Measurements from ENCODE around the gene REEP5. TPM values are rescaled to one million over a fixed set of nuclear protein-coding genes. Genes with fewer than 3 reads are reported as not detected.
A peak's percentile ranks its signal among the peaks of the same experiment; 100 is the strongest.

The REEP5 gene
- total and polyA plus RNA-seq, 8 donors = 64.8 to 121 (median 70.5) TPM

GRCh38 chr5:112958093-112959088, 36.4 kb upstream of the REEP5 start:
- TF ChIP-seq, protein P1, sequence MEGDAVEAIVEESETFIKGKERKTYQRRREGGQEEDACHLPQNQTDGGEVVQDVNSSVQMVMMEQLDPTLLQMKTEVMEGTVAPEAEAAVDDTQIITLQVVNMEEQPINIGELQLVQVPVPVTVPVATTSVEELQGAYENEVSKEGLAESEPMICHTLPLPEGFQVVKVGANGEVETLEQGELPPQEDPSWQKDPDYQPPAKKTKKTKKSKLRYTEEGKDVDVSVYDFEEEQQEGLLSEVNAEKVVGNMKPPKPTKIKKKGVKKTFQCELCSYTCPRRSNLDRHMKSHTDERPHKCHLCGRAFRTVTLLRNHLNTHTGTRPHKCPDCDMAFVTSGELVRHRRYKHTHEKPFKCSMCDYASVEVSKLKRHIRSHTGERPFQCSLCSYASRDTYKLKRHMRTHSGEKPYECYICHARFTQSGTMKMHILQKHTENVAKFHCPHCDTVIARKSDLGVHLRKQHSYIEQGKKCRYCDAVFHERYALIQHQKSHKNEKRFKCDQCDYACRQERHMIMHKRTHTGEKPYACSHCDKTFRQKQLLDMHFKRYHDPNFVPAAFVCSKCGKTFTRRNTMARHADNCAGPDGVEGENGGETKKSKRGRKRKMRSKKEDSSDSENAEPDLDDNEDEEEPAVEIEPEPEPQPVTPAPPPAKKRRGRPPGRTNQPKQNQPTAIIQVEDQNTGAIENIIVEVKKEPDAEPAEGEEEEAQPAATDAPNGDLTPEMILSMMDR (IDR thresholded peaks at IDR 0.05) = no peak
- H3K27ac ChIP-seq = peak overlapping the region; percentile 37 to 54
- no peak overlapping the region for H3K4me3 ChIP-seq
- H3K4me1 ChIP-seq = peaks cover 18 to 35% of the 10 kb centered on the region in 2 donors
- H3K27me3 ChIP-seq = no peaks in the 10 kb centered on the region
- peak in 2 of 4 donors; percentile 60 to 79 for DNase-seq
- peak; percentile 88 for ATAC-seq
- H3K9me3 ChIP-seq = no peaks in the 10 kb centered on the region
- no peaks in the 10 kb centered on the region for H3K36me3 ChIP-seq
- intact Hi-C loops (cut with DNase I) = no loop called here

DNA sequence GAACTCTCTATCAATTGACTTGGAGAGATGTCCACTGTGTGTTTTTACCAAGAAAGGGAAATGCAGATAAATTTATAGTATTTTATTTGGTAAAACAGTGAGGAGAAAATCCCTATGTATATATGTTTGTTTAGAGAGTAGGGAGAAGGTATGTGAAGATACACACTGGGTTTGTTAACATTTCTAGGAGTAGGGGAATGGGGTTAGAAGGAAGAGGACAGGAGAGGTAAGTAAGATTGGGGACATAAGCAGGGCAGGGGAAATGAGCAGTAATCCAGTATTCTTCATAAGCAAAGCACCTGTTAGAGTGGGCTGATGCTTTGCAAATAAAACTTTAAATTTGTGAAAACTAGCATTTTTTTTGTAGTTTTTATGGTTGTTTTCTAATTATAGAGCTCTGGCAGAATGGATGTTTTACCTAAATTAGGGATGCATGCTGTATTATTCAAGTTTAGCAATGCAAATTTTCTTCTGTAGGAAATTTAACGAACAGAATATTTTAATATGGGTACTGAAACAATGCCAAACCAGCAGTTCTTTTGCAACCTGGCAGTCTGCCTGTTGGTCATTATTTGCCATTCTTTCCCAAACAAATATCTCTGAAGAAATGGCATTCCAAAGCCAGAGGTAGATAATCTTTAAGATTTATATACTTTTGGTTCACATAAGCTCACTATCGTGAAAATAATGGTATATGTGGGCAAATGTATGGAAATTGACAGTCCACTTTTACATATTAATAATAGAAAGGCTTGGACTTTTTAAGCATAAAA, 35.2 kb upstream of the REEP5 start:
- intact Hi-C loops (cut with DNase I) = no loop called here
- TF ChIP-seq, protein P1 (IDR thresholded peaks at IDR 0.05) = no peak
- ATAC-seq = no peak
- no peaks in the 10 kb centered on the region for H3K9me3 ChIP-seq
- no peak overlapping the region for H3K4me3 ChIP-seq
- DNase-seq = no peak
- H3K27ac ChIP-seq = no peak overlapping the region
- H3K36me3 ChIP-seq = no peaks in the 10 kb centered on the region
- peaks cover 18 to 32% of the 10 kb centered on the region in 2 donors for H3K4me1 ChIP-seq
- H3K27me3 ChIP-seq = peaks cover 0 to 9% of the 10 kb centered on the region in 2 donors

GRCh38 chr5:112956606-112957005, 34.6 kb upstream of the REEP5 start:
- TF ChIP-seq, protein P1 (IDR thresholded peaks at IDR 0.05) = no peak
- intact Hi-C loops (cut with DNase I) = no loop called here
- H3K4me3 ChIP-seq = no peak overlapping the region
- DNase-seq = no peak
- H3K4me1 ChIP-seq = peaks cover 18 to 32% of the 10 kb centered on the region in 2 donors
- H3K36me3 ChIP-seq = no peaks in the 10 kb centered on the region
- no peak for ATAC-seq
- H3K27ac ChIP-seq = no peak overlapping the region
- H3K9me3 ChIP-seq = no peaks in the 10 kb centered on the region
- peaks cover 0 to 10% of the 10 kb centered on the region in 2 donors for H3K27me3 ChIP-seq

DNA sequence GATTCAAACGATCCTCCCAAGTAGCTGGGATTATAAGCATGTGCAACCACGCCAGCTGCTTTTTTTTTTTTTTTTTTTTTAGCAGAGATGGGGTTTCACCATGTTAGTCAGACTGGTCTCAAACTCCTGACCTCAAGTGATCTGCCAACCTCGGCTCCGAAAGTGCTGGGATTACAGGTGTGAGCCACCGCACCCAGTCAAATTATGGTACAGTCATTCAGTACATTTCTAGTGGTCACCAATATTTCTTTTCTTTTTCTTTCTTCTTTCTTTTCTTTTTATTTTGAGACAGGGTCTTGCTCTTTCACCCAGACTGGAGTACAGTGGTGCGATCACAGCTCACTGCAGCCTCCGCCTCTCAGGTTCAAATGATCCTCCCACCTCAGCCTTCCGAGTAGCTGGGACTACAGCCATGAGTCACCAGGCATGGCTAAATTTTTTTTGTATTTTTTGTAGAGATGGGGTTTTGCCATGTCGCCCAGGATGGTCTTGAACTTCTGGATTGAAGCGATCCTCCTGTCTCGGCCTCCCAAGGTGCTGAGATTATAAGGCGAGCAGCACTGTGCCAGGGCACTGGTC, 29.2 kb upstream of the REEP5 start:
- Histone ChIP-seq H3K4me1 (no peaks in the 10 kb centered on the region), H3K9me3 (no peaks in the 10 kb centered on the region), H3K4me3 (no peak overlapping the region), H3K27ac (no peak overlapping the region), H3K27me3 (peaks cover 0 to 10% of the 10 kb centered on the region in 2 donors), H3K36me3 (no peaks in the 10 kb centered on the region)
- DNase-seq = no peak
- no peak for ATAC-seq
- intact Hi-C loops (cut with DNase I) = no loop called here
- TF ChIP-seq, protein P1 (IDR thresholded peaks at IDR 0.05) = no peak

Measured in left lung (tissue), 10 donors.